Measurements from ENCODE around the gene ZNF350. TPM values are rescaled to one million over a fixed set of nuclear protein-coding genes. Genes with fewer than 3 reads are reported as not detected.
"Not testable (repeated sequence)": the region's sequence is repeated elsewhere in the genome, so short reads cannot be mapped to it uniquely, and the experiment has no call there.

ZNF350 gene
- total RNA-seq, 6 donors from 2014 or later, result 3.1 to 29.3 (median 11.4) TPM

- H3K9me3 ChIP-seq, result peaks cover 0 to 33% (median 26%) of the 10 kb centered on the region in 4 donors
- H3K4me1 ChIP-seq, result peaks cover 0 to 14% (median 8%) of the 10 kb centered on the region in 4 donors
- H3K27ac ChIP-seq, result peak overlapping the region; percentile 82 to 89 (median 85)
- WGBS, 2 donors, result 18 to 21% methylated on average over 4 to 9 of the region's 9 CpGs
- H3K4me3 ChIP-seq, result peak overlapping the region; percentile 35 to 90 (median 77)
- TF ChIP-seq EP300 (IDR thresholded peaks at IDR 0.05), result no peak
- DNase-seq (no peak), ATAC-seq (ENCODE audit: low FRiP score in 2 of 2) (peak in 1 of 2 donors; percentile 27)
- peaks cover 0 to 20% (median 8%) of the 10 kb centered on the region in 4 donors for H3K36me3 ChIP-seq
- no peaks in the 10 kb centered on the region for H3K27me3 ChIP-seq
These were observed 20.8 kb upstream of the ZNF350 start for GRCh38 chr19:52007451-52007805.

GRCh38 chr19:51994048-51994644 lies 7.5 kb upstream of the ZNF350 start:
- ATAC-seq (ENCODE audit: low FRiP score in 2 of 2) (no peak), DNase-seq (no peak)
- TF ChIP-seq CTCF (IDR thresholded peaks at IDR 0.05) (no peak), POLR2AphosphoS5 (IDR thresholded peaks at IDR 0.05) (no peak), POLR2A (IDR thresholded peaks at IDR 0.05) (no peak), EP300 (IDR thresholded peaks at IDR 0.05) (no peak)
- H3K27me3 ChIP-seq, result no peaks in the 10 kb centered on the region
- 94 to 98% methylated on average over 2 of the region's 2 CpGs for WGBS, 2 donors
- H3K27ac ChIP-seq, result no peak overlapping the region
- H3K4me1 ChIP-seq, result no peaks in the 10 kb centered on the region
- no peak overlapping the region for H3K4me3 ChIP-seq
- peaks cover 27 to 64% (median 49%) of the 10 kb centered on the region in 4 donors for H3K36me3 ChIP-seq
- peaks cover 82 to 98% (median 91%) of the 10 kb centered on the region in 4 donors for H3K9me3 ChIP-seq

- Histone ChIP-seq H3K4me1 (no peaks in the 10 kb centered on the region), H3K36me3 (peaks cover 22 to 57% (median 42%) of the 10 kb centered on the region in 4 donors), H3K27me3 (no peaks in the 10 kb centered on the region), H3K27ac (no peak overlapping the region), H3K9me3 (peaks cover 80 to 98% (median 90%) of the 10 kb centered on the region in 4 donors), H3K4me3 (no peak overlapping the region)
- no peak for DNase-seq
- WGBS, 2 donors, result 95 to 98% methylated on average over 10 of the region's 10 CpGs
- no peak for ATAC-seq (ENCODE audit: low FRiP score in 2 of 2)
- TF ChIP-seq POLR2AphosphoS5 (IDR thresholded peaks at IDR 0.05) (no peak), POLR2A (IDR thresholded peaks at IDR 0.05) (no peak), EP300 (IDR thresholded peaks at IDR 0.05) (no peak), CTCF (IDR thresholded peaks at IDR 0.05) (no peak)
These were observed 6.8 kb upstream of the ZNF350 start for GRCh38 chr19:51993422-51993821.

GRCh38 chr19:51983361-51983760 lies 3.3 kb downstream of the ZNF350 start:
- Histone ChIP-seq H3K4me1 (peaks cover 8 to 16% (median 8%) of the 10 kb centered on the region in 4 donors), H3K9me3 (peaks cover 34 to 73% (median 69%) of the 10 kb centered on the region in 4 donors), H3K4me3 (no peak overlapping the region), H3K36me3 (peaks cover 3 to 36% (median 18%) of the 10 kb centered on the region in 4 donors), H3K27me3 (no peaks in the 10 kb centered on the region), H3K27ac (no peak overlapping the region)
- ATAC-seq (ENCODE audit: low FRiP score in 2 of 2), result no peak
- TF ChIP-seq POLR2A (IDR thresholded peaks at IDR 0.05), result no peak
- WGBS, 2 donors, result 93 to 99% methylated on average over 4 of the region's 4 CpGs
- DNase-seq, result no peak

GRCh38 chr19:51980926-51981325 lies 5.7 kb downstream of the ZNF350 start:
- H3K27ac ChIP-seq; ATAC-seq (ENCODE audit: low FRiP score in 2 of 2); H3K4me1 ChIP-seq; H3K4me3 ChIP-seq; H3K27me3 ChIP-seq; DNase-seq: not testable (repeated sequence)
- WGBS, 2 donors, result 92 to 97% methylated on average over 6 of the region's 6 CpGs
- H3K36me3 ChIP-seq, result peaks cover 3 to 36% (median 19%) of the 10 kb centered on the region in 4 donors
- H3K9me3 ChIP-seq, result peaks cover 56 to 83% (median 81%) of the 10 kb centered on the region in 4 donors

- DNase-seq, result no peak
- WGBS, 2 donors, result 83 to 90% methylated on average over 6 of the region's 6 CpGs
- Histone ChIP-seq H3K4me3 (no peak overlapping the region), H3K9me3 (peaks cover 63 to 89% (median 86%) of the 10 kb centered on the region in 4 donors), H3K4me1 (peaks cover under 1 to 3% (median 2%) of the 10 kb centered on the region in 4 donors), H3K27me3 (no peaks in the 10 kb centered on the region), H3K27ac (no peak overlapping the region), H3K36me3 (peaks cover 3 to 36% (median 19%) of the 10 kb centered on the region in 4 donors)
- no peak for TF ChIP-seq CTCF (IDR thresholded peaks at IDR 0.05)
- TF ChIP-seq EP300 (IDR thresholded peaks at IDR 0.05), result no peak
- TF ChIP-seq POLR2A (IDR thresholded peaks at IDR 0.05), result no peak
- no peak for TF ChIP-seq POLR2AphosphoS5 (IDR thresholded peaks at IDR 0.05)
- ATAC-seq (ENCODE audit: low FRiP score in 2 of 2), result no peak
These were observed 6.4 kb downstream of the ZNF350 start for GRCh38 chr19:51980116-51980736.

Data from upper lobe of left lung (tissue), 6 donors.